ENCODE results near the gene ATXN2. TPM values are rescaled to one million over a fixed set of nuclear protein-coding genes. Genes with fewer than 3 reads are reported as not detected.
A peak's percentile ranks its signal among the peaks of the same experiment; 100 is the strongest.

Gene ATXN2
- total and polyA plus RNA-seq, 4 donors, result 11.5 to 33.1 (median 22.1) TPM

DNA sequence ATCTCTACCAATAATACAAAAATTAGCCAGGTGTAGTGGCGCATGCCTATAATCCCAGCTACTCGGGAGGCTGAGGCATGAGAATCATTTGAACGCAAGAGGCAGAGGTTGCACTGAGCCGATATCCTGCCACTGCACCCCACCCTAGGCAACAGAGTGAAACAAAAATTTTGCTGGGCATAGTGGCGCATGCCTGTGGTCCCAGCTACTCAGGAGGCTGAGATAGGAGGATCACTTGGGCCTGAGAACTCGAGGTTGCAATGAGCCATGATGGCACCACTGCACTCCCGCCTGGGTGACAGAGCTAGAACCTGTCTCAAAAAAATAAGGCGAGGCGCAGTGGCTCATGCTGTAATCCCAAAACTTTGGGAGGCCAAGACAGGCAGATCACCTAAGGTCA lies 9.5 kb downstream of the ATXN2 start:
- Histone ChIP-seq H3K27me3 (ENCODE audit: control insufficient read depth in 4 of 4, insufficient read depth in 4 of 4, low read length in 3 of 4) (no peaks in the 10 kb centered on the region), H3K4me3 (ENCODE audit: low read depth in 1 of 3, low read length in 3 of 3) (no peak overlapping the region), H3K9ac (ENCODE audit: low read depth in 1 of 2, low read length in 2 of 2) (no peak overlapping the region), H3K36me3 (ENCODE audit: control insufficient read depth in 4 of 4, insufficient read depth in 3 of 4, low read depth in 1 of 4, low read length in 3 of 4) (no peaks in the 10 kb centered on the region), H3K4me1 (ENCODE audit: control insufficient read depth in 4 of 4, insufficient read depth in 4 of 4, low read length in 3 of 4) (peaks cover 3 to 32% (median 19%) of the 10 kb centered on the region in 4 donors), H3K27ac (ENCODE audit: low read depth in 1 of 2, low read length in 2 of 2) (no peak overlapping the region), H3K9me3 (ENCODE audit: control insufficient read depth in 4 of 4, low read length in 3 of 4) (no peaks in the 10 kb centered on the region)
- no peak for DNase-seq (ENCODE audit: low spot score)
- WGBS, result 97% methylated on average over 9 of the region's 9 CpGs
- TF ChIP-seq RAD21 (IDR thresholded peaks at IDR 0.05), result no peak

DNA sequence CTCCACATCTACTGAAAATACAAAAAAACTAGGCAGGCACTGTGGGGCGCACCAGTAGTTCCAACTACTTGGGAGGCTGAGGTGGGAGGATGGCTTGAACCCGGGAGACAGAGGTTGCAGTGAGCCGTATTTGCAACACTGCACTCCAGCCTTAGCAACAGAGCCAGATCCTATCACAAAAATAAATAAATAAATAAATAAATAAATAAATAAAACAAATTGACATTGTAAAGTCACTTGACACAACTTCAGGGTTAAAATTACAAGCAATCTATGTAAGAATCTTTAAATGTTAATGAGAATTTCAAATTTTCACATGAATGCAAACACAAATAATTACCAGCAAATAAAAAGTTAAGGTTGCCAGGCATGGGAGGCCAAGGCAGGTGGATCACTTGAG lies 11.1 kb downstream of the ATXN2 start:
- no peak overlapping the region for H3K9ac ChIP-seq (ENCODE audit: low read depth in 1 of 2, low read length in 2 of 2)
- TF ChIP-seq HNF4G (IDR thresholded peaks at IDR 0.05), result no peak
- TF ChIP-seq FOXA2 (IDR thresholded peaks at IDR 0.05), result no peak
- no peaks in the 10 kb centered on the region for H3K27me3 ChIP-seq (ENCODE audit: control insufficient read depth in 4 of 4, insufficient read depth in 4 of 4, low read length in 3 of 4)
- H3K27ac ChIP-seq (ENCODE audit: low read depth in 1 of 2, low read length in 2 of 2), result peak overlapping the region; percentile 40 to 67
- H3K9me3 ChIP-seq (ENCODE audit: control insufficient read depth in 4 of 4, low read length in 3 of 4), result no peaks in the 10 kb centered on the region
- WGBS, result 71% methylated on average over 3 of the region's 3 CpGs
- no peak overlapping the region for H3K4me3 ChIP-seq (ENCODE audit: low read depth in 1 of 3, low read length in 3 of 3)
- H3K4me1 ChIP-seq (ENCODE audit: control insufficient read depth in 4 of 4, insufficient read depth in 4 of 4, low read length in 3 of 4), result peaks cover 3 to 34% (median 20%) of the 10 kb centered on the region in 4 donors
- DNase-seq (ENCODE audit: low spot score), result no peak
- no peaks in the 10 kb centered on the region for H3K36me3 ChIP-seq (ENCODE audit: control insufficient read depth in 4 of 4, insufficient read depth in 3 of 4, low read depth in 1 of 4, low read length in 3 of 4)

DNA sequence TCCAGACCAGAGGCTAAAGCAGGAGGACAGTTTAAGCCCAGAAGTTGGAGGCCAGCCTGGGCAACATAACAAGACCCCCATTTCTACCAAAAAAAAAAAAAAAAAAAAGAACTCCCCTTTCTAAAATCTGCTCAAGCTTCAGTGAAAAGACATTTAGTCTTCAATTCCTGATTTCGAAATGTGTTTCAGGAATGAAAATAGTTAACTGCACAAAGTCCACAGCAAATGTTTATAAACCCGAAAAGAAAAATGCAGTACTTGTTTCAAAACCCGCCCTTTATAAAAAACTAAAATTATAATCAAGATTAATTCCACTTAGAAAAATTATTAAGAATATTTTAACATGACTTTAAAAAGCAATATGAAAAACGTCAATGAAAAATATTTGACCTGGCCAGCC lies 12.1 kb downstream of the ATXN2 start:
- no peak for DNase-seq (ENCODE audit: low spot score)
- H3K4me1 ChIP-seq (ENCODE audit: control insufficient read depth in 4 of 4, insufficient read depth in 4 of 4, low read length in 3 of 4), result peaks cover 3 to 34% (median 20%) of the 10 kb centered on the region in 4 donors
- peak; percentile 71 to 77 for TF ChIP-seq HNF4A (conservative IDR thresholded peaks at IDR 0.05)
- TF ChIP-seq FOXA2 (IDR thresholded peaks at IDR 0.05), result no peak
- TF ChIP-seq, protein P1, sequence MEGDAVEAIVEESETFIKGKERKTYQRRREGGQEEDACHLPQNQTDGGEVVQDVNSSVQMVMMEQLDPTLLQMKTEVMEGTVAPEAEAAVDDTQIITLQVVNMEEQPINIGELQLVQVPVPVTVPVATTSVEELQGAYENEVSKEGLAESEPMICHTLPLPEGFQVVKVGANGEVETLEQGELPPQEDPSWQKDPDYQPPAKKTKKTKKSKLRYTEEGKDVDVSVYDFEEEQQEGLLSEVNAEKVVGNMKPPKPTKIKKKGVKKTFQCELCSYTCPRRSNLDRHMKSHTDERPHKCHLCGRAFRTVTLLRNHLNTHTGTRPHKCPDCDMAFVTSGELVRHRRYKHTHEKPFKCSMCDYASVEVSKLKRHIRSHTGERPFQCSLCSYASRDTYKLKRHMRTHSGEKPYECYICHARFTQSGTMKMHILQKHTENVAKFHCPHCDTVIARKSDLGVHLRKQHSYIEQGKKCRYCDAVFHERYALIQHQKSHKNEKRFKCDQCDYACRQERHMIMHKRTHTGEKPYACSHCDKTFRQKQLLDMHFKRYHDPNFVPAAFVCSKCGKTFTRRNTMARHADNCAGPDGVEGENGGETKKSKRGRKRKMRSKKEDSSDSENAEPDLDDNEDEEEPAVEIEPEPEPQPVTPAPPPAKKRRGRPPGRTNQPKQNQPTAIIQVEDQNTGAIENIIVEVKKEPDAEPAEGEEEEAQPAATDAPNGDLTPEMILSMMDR (IDR thresholded peaks at IDR 0.05; ENCODE audit: low read depth, low read length, missing input control), result no peak
- TF ChIP-seq SP1 (IDR thresholded peaks at IDR 0.05), result no peak
- TF ChIP-seq, protein P2, sequence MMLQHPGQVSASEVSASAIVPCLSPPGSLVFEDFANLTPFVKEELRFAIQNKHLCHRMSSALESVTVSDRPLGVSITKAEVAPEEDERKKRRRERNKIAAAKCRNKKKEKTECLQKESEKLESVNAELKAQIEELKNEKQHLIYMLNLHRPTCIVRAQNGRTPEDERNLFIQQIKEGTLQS (IDR thresholded peaks at IDR 0.05), result no peak
- peak; percentile 15 to 24 for TF ChIP-seq RXRA (IDR thresholded peaks at IDR 0.05)
- TF ChIP-seq NR2F2 (IDR thresholded peaks at IDR 0.05), result no peak
- TF ChIP-seq, protein P3, sequence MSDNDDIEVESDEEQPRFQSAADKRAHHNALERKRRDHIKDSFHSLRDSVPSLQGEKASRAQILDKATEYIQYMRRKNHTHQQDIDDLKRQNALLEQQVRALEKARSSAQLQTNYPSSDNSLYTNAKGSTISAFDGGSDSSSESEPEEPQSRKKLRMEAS (IDR thresholded peaks at IDR 0.05), result no peak
- no peak for TF ChIP-seq JUND (IDR thresholded peaks at IDR 0.05)
- TF ChIP-seq YY1 (IDR thresholded peaks at IDR 0.05), result no peak
- no peak for TF ChIP-seq HNF4G (IDR thresholded peaks at IDR 0.05)
- TF ChIP-seq EGR1 (IDR thresholded peaks at IDR 0.05; ENCODE audit: low read depth in 2 of 2), result no peak
- TF ChIP-seq, protein P4, sequence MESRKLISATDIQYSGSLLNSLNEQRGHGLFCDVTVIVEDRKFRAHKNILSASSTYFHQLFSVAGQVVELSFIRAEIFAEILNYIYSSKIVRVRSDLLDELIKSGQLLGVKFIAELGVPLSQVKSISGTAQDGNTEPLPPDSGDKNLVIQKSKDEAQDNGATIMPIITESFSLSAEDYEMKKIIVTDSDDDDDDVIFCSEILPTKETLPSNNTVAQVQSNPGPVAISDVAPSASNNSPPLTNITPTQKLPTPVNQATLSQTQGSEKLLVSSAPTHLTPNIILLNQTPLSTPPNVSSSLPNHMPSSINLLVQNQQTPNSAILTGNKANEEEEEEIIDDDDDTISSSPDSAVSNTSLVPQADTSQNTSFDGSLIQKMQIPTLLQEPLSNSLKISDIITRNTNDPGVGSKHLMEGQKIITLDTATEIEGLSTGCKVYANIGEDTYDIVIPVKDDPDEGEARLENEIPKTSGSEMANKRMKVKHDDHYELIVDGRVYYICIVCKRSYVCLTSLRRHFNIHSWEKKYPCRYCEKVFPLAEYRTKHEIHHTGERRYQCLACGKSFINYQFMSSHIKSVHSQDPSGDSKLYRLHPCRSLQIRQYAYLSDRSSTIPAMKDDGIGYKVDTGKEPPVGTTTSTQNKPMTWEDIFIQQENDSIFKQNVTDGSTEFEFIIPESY (IDR thresholded peaks at IDR 0.05), result no peak
- TF ChIP-seq, protein P5, sequence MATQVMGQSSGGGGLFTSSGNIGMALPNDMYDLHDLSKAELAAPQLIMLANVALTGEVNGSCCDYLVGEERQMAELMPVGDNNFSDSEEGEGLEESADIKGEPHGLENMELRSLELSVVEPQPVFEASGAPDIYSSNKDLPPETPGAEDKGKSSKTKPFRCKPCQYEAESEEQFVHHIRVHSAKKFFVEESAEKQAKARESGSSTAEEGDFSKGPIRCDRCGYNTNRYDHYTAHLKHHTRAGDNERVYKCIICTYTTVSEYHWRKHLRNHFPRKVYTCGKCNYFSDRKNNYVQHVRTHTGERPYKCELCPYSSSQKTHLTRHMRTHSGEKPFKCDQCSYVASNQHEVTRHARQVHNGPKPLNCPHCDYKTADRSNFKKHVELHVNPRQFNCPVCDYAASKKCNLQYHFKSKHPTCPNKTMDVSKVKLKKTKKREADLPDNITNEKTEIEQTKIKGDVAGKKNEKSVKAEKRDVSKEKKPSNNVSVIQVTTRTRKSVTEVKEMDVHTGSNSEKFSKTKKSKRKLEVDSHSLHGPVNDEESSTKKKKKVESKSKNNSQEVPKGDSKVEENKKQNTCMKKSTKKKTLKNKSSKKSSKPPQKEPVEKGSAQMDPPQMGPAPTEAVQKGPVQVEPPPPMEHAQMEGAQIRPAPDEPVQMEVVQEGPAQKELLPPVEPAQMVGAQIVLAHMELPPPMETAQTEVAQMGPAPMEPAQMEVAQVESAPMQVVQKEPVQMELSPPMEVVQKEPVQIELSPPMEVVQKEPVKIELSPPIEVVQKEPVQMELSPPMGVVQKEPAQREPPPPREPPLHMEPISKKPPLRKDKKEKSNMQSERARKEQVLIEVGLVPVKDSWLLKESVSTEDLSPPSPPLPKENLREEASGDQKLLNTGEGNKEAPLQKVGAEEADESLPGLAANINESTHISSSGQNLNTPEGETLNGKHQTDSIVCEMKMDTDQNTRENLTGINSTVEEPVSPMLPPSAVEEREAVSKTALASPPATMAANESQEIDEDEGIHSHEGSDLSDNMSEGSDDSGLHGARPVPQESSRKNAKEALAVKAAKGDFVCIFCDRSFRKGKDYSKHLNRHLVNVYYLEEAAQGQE (IDR thresholded peaks at IDR 0.05), result no peak
- peak in 1 of 2 donors; percentile 17 for TF ChIP-seq RAD21 (IDR thresholded peaks at IDR 0.05)
- peak in 1 of 2 donors; percentile 10 for TF ChIP-seq GABPA (IDR thresholded peaks at IDR 0.05 in 1 of 2, conservative IDR thresholded peaks at IDR 0.05 in 1 of 2)
- TF ChIP-seq TAF1 (conservative IDR thresholded peaks at IDR 0.05), result no peak
- TF ChIP-seq FOXA1 (IDR thresholded peaks at IDR 0.05), result no peak
- no peaks in the 10 kb centered on the region for H3K9me3 ChIP-seq (ENCODE audit: control insufficient read depth in 4 of 4, low read length in 3 of 4)
- H3K27ac ChIP-seq (ENCODE audit: low read depth in 1 of 2, low read length in 2 of 2), result peak overlapping the region; percentile 40 to 77
- no peak overlapping the region for H3K4me3 ChIP-seq (ENCODE audit: low read depth in 1 of 3, low read length in 3 of 3)
- H3K27me3 ChIP-seq (ENCODE audit: control insufficient read depth in 4 of 4, insufficient read depth in 4 of 4, low read length in 3 of 4), result no peaks in the 10 kb centered on the region
- 26% methylated on average over 4 of the region's 4 CpGs for WGBS
- H3K9ac ChIP-seq (ENCODE audit: low read depth in 1 of 2, low read length in 2 of 2), result peak overlapping the region; percentile 4 to 38
- H3K36me3 ChIP-seq (ENCODE audit: control insufficient read depth in 4 of 4, insufficient read depth in 3 of 4, low read depth in 1 of 4, low read length in 3 of 4), result no peaks in the 10 kb centered on the region

All from liver (tissue), 9 donors.